Upper lobe of left lung (tissue), 6 donors: Measurements from ENCODE around the gene PDZD2. TPM values are rescaled to one million over a fixed set of nuclear protein-coding genes. Genes with fewer than 3 reads are reported as not detected.

ENCODE experiments used
- ATAC-seq, 2 donors: fragments of 200-7000 bp; cut with Tn5 transposase; one replicate each; pipeline ENCODE4 v1.9.1; 2022; ENCODE audit warnings: mild to moderate bottlenecking in 2 of 2, moderate library complexity in 2 of 2; ENCODE audit not compliant: low FRiP score in 2 of 2
- DNase-seq, 2 donors: peaks; one replicate each; pipeline ENCODE4 v3.0.0-alpha.2; 2019 to 2020
- H3K27ac ChIP-seq, 4 donors: fragments of 200-600 bp; sonication (generic); one replicate each; pipeline ENCODE4 v1.5.1; 2016 to 2019
- H3K27me3 ChIP-seq, 4 donors: fragments of 200-600 bp; sonication (generic); one replicate each; pipeline ENCODE4 v1.5.1; 2017 to 2019
- H3K36me3 ChIP-seq, 4 donors: fragments of 200-600 bp; sonication (generic); one replicate each; pipeline ENCODE4 v1.5.1; 2016 to 2019
- H3K4me1 ChIP-seq, 4 donors: fragments of 200-600 bp; sonication (generic); one replicate each; pipeline ENCODE4 v1.5.1; 2018 to 2019
- H3K4me3 ChIP-seq, 4 donors: fragments of 200-600 bp; sonication (generic); one replicate each; pipeline ENCODE4 v1.5.1; 2017 to 2019; ENCODE audit warnings: mild to moderate bottlenecking in 2 of 4, moderate library complexity in 1 of 4
- H3K9me3 ChIP-seq, 4 donors: fragments of 200-600 bp; sonication (generic); one replicate each; pipeline ENCODE4 v1.5.1; 2018 to 2019
- CTCF ChIP-seq, 6 experiments: fragments of 450-650 bp in 4 of 6; fragments of 200-600 bp in 2 of 6; sonication (generic) in 2 of 6; IDR thresholded peaks; one replicate each; pipeline ENCODE4 v1.5.1; 2016 to 2019; ENCODE audit warnings: antibody characterized with exemption in 6 of 6
- EP300 ChIP-seq, 4 donors: sonication (generic); formaldehyde crosslinking; IDR thresholded peaks; one replicate each; pipeline ENCODE4 v1.5.1; 2017; ENCODE audit warnings: antibody characterized with exemption in 4 of 4, control low read depth in 2 of 4
- POLR2A ChIP-seq, 4 donors: fragments of 450-650 bp; IDR thresholded peaks; one replicate each; pipeline ENCODE4 v1.5.1; 2016 to 2017; ENCODE audit warnings: antibody characterized with exemption in 4 of 4, mild to moderate bottlenecking in 2 of 4
- POLR2AphosphoS5 ChIP-seq, 2 donors: sonication (generic); formaldehyde crosslinking; IDR thresholded peaks; one replicate each; pipeline ENCODE4 v1.5.1; 2017; ENCODE audit warnings: antibody characterized with exemption in 2 of 2
- WGBS, 2 donors: methylation state at CpG; one replicate each; pipeline ENCODE4 v1.1.5; 2017 to 2018; 5-methylcytosine and 5-hydroxymethylcytosine counted together
- total RNA-seq, 6 donors: library from RNA; depleted of rRNA in 4 of 6; stranded (reverse); fragments of >200 nt in 4 of 6; gene quantifications; one replicate each; pipeline versions ENCODE4 v1.1.0 to v1.2.1, GENCODE V29; 2016 to 2021
- donor health status: DM: no; HTN: no; CAD: no; lungs with moderate emphysema.
- donor health status: DM: no; HTN: yes; CAD: no; lungs with severe emphysema.

The PDZD2 gene
- total RNA-seq, 6 donors from 2014 or later = 53.4 to 73.6 (median 68.4) TPM

- DNase-seq (no peak), ATAC-seq (no peak)
- TF ChIP-seq POLR2AphosphoS5 (IDR thresholded peaks at IDR 0.05) (no peak), EP300 (IDR thresholded peaks at IDR 0.05) (no peak), CTCF (IDR thresholded peaks at IDR 0.05) (no peak), POLR2A (IDR thresholded peaks at IDR 0.05) (no peak)
- H3K27me3 ChIP-seq = no peaks in the 10 kb centered on the region
- H3K9me3 ChIP-seq = no peaks in the 10 kb centered on the region
- no peak overlapping the region for H3K4me3 ChIP-seq
- 84 to 88% methylated on average over 10 to 11 of the region's 11 CpGs for WGBS, 2 donors
- no peaks in the 10 kb centered on the region for H3K4me1 ChIP-seq
- H3K36me3 ChIP-seq = peaks cover 0 to 11% (median 4%) of the 10 kb centered on the region in 4 donors
- H3K27ac ChIP-seq = no peak overlapping the region
Observed at GRCh38 chr5:32001707-32002106, 362.8 kb downstream of the PDZD2 start.

GRCh38 chr5:32002755-32003154, 363.8 kb downstream of the PDZD2 start:
- H3K4me3 ChIP-seq = no peak overlapping the region
- H3K36me3 ChIP-seq = peaks cover 0 to 11% (median 4%) of the 10 kb centered on the region in 4 donors
- ATAC-seq = no peak
- H3K27me3 ChIP-seq = no peaks in the 10 kb centered on the region
- H3K27ac ChIP-seq = no peak overlapping the region
- no peaks in the 10 kb centered on the region for H3K4me1 ChIP-seq
- no peak for TF ChIP-seq CTCF (IDR thresholded peaks at IDR 0.05)
- TF ChIP-seq POLR2A (IDR thresholded peaks at IDR 0.05) = no peak
- TF ChIP-seq POLR2AphosphoS5 (IDR thresholded peaks at IDR 0.05) = no peak
- no peak for TF ChIP-seq EP300 (IDR thresholded peaks at IDR 0.05)
- DNase-seq = no peak
- 60 to 86% methylated on average over 3 of the region's 3 CpGs for WGBS, 2 donors
- no peaks in the 10 kb centered on the region for H3K9me3 ChIP-seq

GRCh38 chr5:32003981-32004380, 365.1 kb downstream of the PDZD2 start:
- 59 to 70% methylated on average over 4 of the region's 4 CpGs for WGBS, 2 donors
- H3K27me3 ChIP-seq = no peaks in the 10 kb centered on the region
- no peaks in the 10 kb centered on the region for H3K4me1 ChIP-seq
- DNase-seq (no peak), ATAC-seq (no peak)
- H3K9me3 ChIP-seq = no peaks in the 10 kb centered on the region
- H3K27ac ChIP-seq = peak overlapping the region in 1 of 4 donors; percentile 23
- no peak for TF ChIP-seq EP300 (IDR thresholded peaks at IDR 0.05)
- TF ChIP-seq CTCF (IDR thresholded peaks at IDR 0.05) = no peak
- TF ChIP-seq POLR2A (IDR thresholded peaks at IDR 0.05) = no peak
- no peak for TF ChIP-seq POLR2AphosphoS5 (IDR thresholded peaks at IDR 0.05)
- H3K4me3 ChIP-seq = no peak overlapping the region
- H3K36me3 ChIP-seq = peaks cover 0 to 11% (median 1%) of the 10 kb centered on the region in 4 donors

GRCh38 chr5:32004404-32004803, 365.5 kb downstream of the PDZD2 start:
- Histone ChIP-seq H3K4me3 (no peak overlapping the region), H3K9me3 (no peaks in the 10 kb centered on the region), H3K4me1 (no peaks in the 10 kb centered on the region), H3K27ac (peak overlapping the region in 1 of 4 donors; percentile 23), H3K36me3 (peaks cover 0 to 11% (median 0%) of the 10 kb centered on the region in 4 donors), H3K27me3 (no peaks in the 10 kb centered on the region)
- ATAC-seq (no peak), DNase-seq (no peak)
- TF ChIP-seq POLR2A (IDR thresholded peaks at IDR 0.05) (no peak), POLR2AphosphoS5 (IDR thresholded peaks at IDR 0.05) (no peak), EP300 (IDR thresholded peaks at IDR 0.05) (no peak), CTCF (IDR thresholded peaks at IDR 0.05) (no peak)
- 89 to 92% methylated on average over 3 of the region's 3 CpGs for WGBS, 2 donors

GRCh38 chr5:32008746-32009145, 369.8 kb downstream of the PDZD2 start:
- Histone ChIP-seq H3K9me3 (no peaks in the 10 kb centered on the region), H3K27me3 (no peaks in the 10 kb centered on the region), H3K36me3 (peaks cover 0 to 9% (median 4%) of the 10 kb centered on the region in 4 donors), H3K27ac (no peak overlapping the region), H3K4me1 (no peaks in the 10 kb centered on the region), H3K4me3 (no peak overlapping the region)
- no peak for TF ChIP-seq EP300 (IDR thresholded peaks at IDR 0.05)
- TF ChIP-seq POLR2AphosphoS5 (IDR thresholded peaks at IDR 0.05) = no peak
- no peak for TF ChIP-seq CTCF (IDR thresholded peaks at IDR 0.05)
- DNase-seq (no peak), ATAC-seq (no peak)
- WGBS, 2 donors = 89 to 95% methylated on average over 9 of the region's 9 CpGs
